Effector memory CD8-positive, alpha-beta T cell (primary cell): ENCODE results near the gene STK24.

ENCODE experiments used
- ATAC-seq: fragments of 150-1000 bp; cut with Tn5 transposase; replicated peaks from 2 replicates; pipeline ENCODE4 v1.10.0; 2021; ENCODE audit warnings: mild to moderate bottlenecking, moderate library complexity
- DNase-seq, 3 experiments: peaks; one replicate each; pipeline ENCODE4 v3.0.0; 2021
- H3K27ac Mint-ChIP-seq, 2 donors: one replicate each; pipeline ENCODE4 v1.8.0; 2022; ENCODE audit warnings: mild to moderate bottlenecking in 2 of 2, mixed read lengths in 2 of 2, moderate library complexity in 2 of 2
- H3K27me3 Mint-ChIP-seq, 2 donors: one replicate each; pipeline ENCODE4 v1.8.0; 2022; ENCODE audit warnings: mixed read lengths in 2 of 2
- H3K36me3 Mint-ChIP-seq: one replicate; pipeline ENCODE4 v1.8.0; 2022; ENCODE audit warnings: mild to moderate bottlenecking, moderate library complexity, mixed read lengths; ENCODE audit not compliant: insufficient read depth
- H3K4me1 Mint-ChIP-seq, 2 donors: one replicate each; pipeline ENCODE4 v1.8.0; 2022; ENCODE audit warnings: low read depth in 2 of 2, mixed read lengths in 2 of 2
- H3K4me3 Mint-ChIP-seq, 2 donors: one replicate each; pipeline ENCODE4 v1.8.0; 2022; ENCODE audit warnings: mild to moderate bottlenecking in 2 of 2, mixed read lengths in 2 of 2, moderate library complexity in 2 of 2
- H3K9me3 Mint-ChIP-seq, 2 donors: one replicate each; pipeline ENCODE4 v1.8.0; 2022; ENCODE audit warnings: mixed read lengths in 2 of 2

Gene STK24

GRCh38 chr13:98557937-98558792 lies 18.7 kb downstream of the STK24 start:
- no peak for DNase-seq
- Mint-ChIP-seq H3K4me1 (peaks cover 76 to 78% of the 10 kb centered on the region in 2 donors), H3K36me3 (peaks cover 24% of the 10 kb centered on the region), H3K4me3 (peak overlapping the region; percentile 67 to 68), H3K27me3 (no peaks in the 10 kb centered on the region), H3K27ac (peak overlapping the region; percentile 59 to 76), H3K9me3 (no peaks in the 10 kb centered on the region)
- ATAC-seq: no peak

- no peaks in the 10 kb centered on the region for H3K9me3 Mint-ChIP-seq
- H3K4me1 Mint-ChIP-seq: peaks cover 76 to 79% of the 10 kb centered on the region in 2 donors
- H3K27ac Mint-ChIP-seq: peak overlapping the region; percentile 59 to 76
- H3K27me3 Mint-ChIP-seq: no peaks in the 10 kb centered on the region
- H3K36me3 Mint-ChIP-seq: peaks cover 22% of the 10 kb centered on the region
- peak overlapping the region; percentile 67 to 68 for H3K4me3 Mint-ChIP-seq
- ATAC-seq: peak; percentile 72
- DNase-seq: no peak
Observed at GRCh38 chr13:98556968-98557631, 19.8 kb downstream of the STK24 start.

- no peak for DNase-seq
- Mint-ChIP-seq H3K36me3 (peaks cover 25% of the 10 kb centered on the region), H3K9me3 (no peaks in the 10 kb centered on the region), H3K27ac (peak overlapping the region; percentile 76 to 88), H3K4me1 (peaks cover 79 to 80% of the 10 kb centered on the region in 2 donors), H3K27me3 (no peaks in the 10 kb centered on the region), H3K4me3 (peak overlapping the region; percentile 67 to 68)
- no peak for ATAC-seq
Observed at GRCh38 chr13:98556142-98556816, 20.6 kb downstream of the STK24 start.

- Mint-ChIP-seq H3K4me1 (peaks cover 71 to 81% of the 10 kb centered on the region in 2 donors), H3K27me3 (no peaks in the 10 kb centered on the region), H3K36me3 (peaks cover 44% of the 10 kb centered on the region), H3K9me3 (no peaks in the 10 kb centered on the region), H3K27ac (peak overlapping the region; percentile 68 to 88), H3K4me3 (peak overlapping the region; percentile 13 to 43)
- ATAC-seq (no peak), DNase-seq (no peak)
Observed at GRCh38 chr13:98549728-98550317, 27.1 kb downstream of the STK24 start.

- H3K27ac Mint-ChIP-seq: peak overlapping the region; percentile 68 to 88
- H3K36me3 Mint-ChIP-seq: peaks cover 44% of the 10 kb centered on the region
- ATAC-seq: peak; percentile 27
- H3K27me3 Mint-ChIP-seq: no peaks in the 10 kb centered on the region
- no peak for DNase-seq
- peak overlapping the region; percentile 13 to 43 for H3K4me3 Mint-ChIP-seq
- no peaks in the 10 kb centered on the region for H3K9me3 Mint-ChIP-seq
- peaks cover 71 to 85% of the 10 kb centered on the region in 2 donors for H3K4me1 Mint-ChIP-seq
Observed at GRCh38 chr13:98549006-98549727, 27.7 kb downstream of the STK24 start.

- peak overlapping the region; percentile 1 to 68 for H3K27ac Mint-ChIP-seq
- ATAC-seq (no peak), DNase-seq (no peak)
- peaks cover 48% of the 10 kb centered on the region for H3K36me3 Mint-ChIP-seq
- peaks cover 70 to 83% of the 10 kb centered on the region in 2 donors for H3K4me1 Mint-ChIP-seq
- no peaks in the 10 kb centered on the region for H3K9me3 Mint-ChIP-seq
- H3K4me3 Mint-ChIP-seq: no peak overlapping the region
- no peaks in the 10 kb centered on the region for H3K27me3 Mint-ChIP-seq
Observed at GRCh38 chr13:98548230-98548629, 28.7 kb downstream of the STK24 start.

GRCh38 chr13:98547455-98547854 lies 29.5 kb downstream of the STK24 start:
- Mint-ChIP-seq H3K4me3 (no peak overlapping the region), H3K27ac (peak overlapping the region in 1 of 2 donors; percentile 1), H3K4me1 (peaks cover 75 to 86% of the 10 kb centered on the region in 2 donors), H3K36me3 (peaks cover 43% of the 10 kb centered on the region), H3K9me3 (no peaks in the 10 kb centered on the region), H3K27me3 (no peaks in the 10 kb centered on the region)
- no peak for DNase-seq
- no peak for ATAC-seq

GRCh38 chr13:98546402-98546801 lies 30.5 kb downstream of the STK24 start:
- H3K27me3 Mint-ChIP-seq: no peaks in the 10 kb centered on the region
- no peak for DNase-seq
- H3K4me3 Mint-ChIP-seq: no peak overlapping the region
- peak overlapping the region; percentile 23 to 41 for H3K27ac Mint-ChIP-seq
- ATAC-seq: no peak
- no peaks in the 10 kb centered on the region for H3K9me3 Mint-ChIP-seq
- H3K36me3 Mint-ChIP-seq: peaks cover 39% of the 10 kb centered on the region
- H3K4me1 Mint-ChIP-seq: peaks cover 77 to 86% of the 10 kb centered on the region in 2 donors

- H3K4me1 Mint-ChIP-seq: peaks cover 77 to 85% of the 10 kb centered on the region in 2 donors
- H3K4me3 Mint-ChIP-seq: peak overlapping the region; percentile 68 to 81
- no peak for ATAC-seq
- DNase-seq: no peak
- H3K27ac Mint-ChIP-seq: peak overlapping the region; percentile 78 to 82
- H3K9me3 Mint-ChIP-seq: no peaks in the 10 kb centered on the region
- H3K27me3 Mint-ChIP-seq: no peaks in the 10 kb centered on the region
- H3K36me3 Mint-ChIP-seq: peaks cover 32% of the 10 kb centered on the region
Observed at GRCh38 chr13:98544104-98544710, 32.7 kb downstream of the STK24 start.

GRCh38 chr13:98543378-98544103 lies 33.4 kb downstream of the STK24 start:
- peak overlapping the region; percentile 68 to 81 for H3K4me3 Mint-ChIP-seq
- H3K4me1 Mint-ChIP-seq: peaks cover 78 to 87% of the 10 kb centered on the region in 2 donors
- no peaks in the 10 kb centered on the region for H3K27me3 Mint-ChIP-seq
- peak overlapping the region; percentile 78 to 82 for H3K27ac Mint-ChIP-seq
- peaks cover 33% of the 10 kb centered on the region for H3K36me3 Mint-ChIP-seq
- ATAC-seq (peak; percentile 71), DNase-seq (no peak)
- H3K9me3 Mint-ChIP-seq: no peaks in the 10 kb centered on the region

GRCh38 chr13:98542568-98543377 lies 34.1 kb downstream of the STK24 start:
- Mint-ChIP-seq H3K36me3 (peaks cover 25% of the 10 kb centered on the region), H3K27me3 (no peaks in the 10 kb centered on the region), H3K4me1 (peaks cover 77 to 85% of the 10 kb centered on the region in 2 donors), H3K9me3 (no peaks in the 10 kb centered on the region), H3K27ac (peak overlapping the region; percentile 78 to 82), H3K4me3 (peak overlapping the region; percentile 68 to 81)
- DNase-seq (no peak), ATAC-seq (peak; percentile 56)
